HG02610 (cell line): ENCODE results near the gene COL6A1.
"Not testable (repeated sequence)": the region's sequence is repeated elsewhere in the genome, so short reads cannot be mapped to it uniquely, and the experiment has no call there.

ENCODE experiments used
- ATAC-seq: cut with Tn5 transposase; IDR thresholded peaks from one replicate; pipeline ENCODE4 v1.9.1; 2021; ENCODE audit warnings: mild to moderate bottlenecking, moderate library complexity; ENCODE audit not compliant: unreplicated experiment

COL6A1 gene

DNA sequence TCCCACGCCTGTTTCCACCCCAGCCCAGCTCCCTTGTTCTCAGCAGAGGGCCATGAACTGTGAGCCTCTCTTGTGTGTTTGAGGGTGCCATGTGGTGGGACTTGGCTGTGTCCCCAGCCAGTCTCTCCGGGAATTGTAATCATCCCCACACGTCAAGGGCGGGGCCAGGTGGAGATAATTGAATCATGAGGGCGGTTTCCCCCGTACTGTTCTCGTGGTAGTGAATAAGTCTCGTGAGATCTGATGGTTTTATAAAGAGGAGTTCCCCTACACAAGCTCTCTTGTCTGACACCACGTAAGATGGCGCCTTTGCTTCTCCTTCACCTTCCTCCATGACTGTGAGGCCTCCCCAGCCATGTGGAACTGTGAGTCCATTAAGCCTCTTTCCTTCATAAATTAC is 59.1 kb downstream of the COL6A1 start:
- ATAC-seq: no peak

DNA sequence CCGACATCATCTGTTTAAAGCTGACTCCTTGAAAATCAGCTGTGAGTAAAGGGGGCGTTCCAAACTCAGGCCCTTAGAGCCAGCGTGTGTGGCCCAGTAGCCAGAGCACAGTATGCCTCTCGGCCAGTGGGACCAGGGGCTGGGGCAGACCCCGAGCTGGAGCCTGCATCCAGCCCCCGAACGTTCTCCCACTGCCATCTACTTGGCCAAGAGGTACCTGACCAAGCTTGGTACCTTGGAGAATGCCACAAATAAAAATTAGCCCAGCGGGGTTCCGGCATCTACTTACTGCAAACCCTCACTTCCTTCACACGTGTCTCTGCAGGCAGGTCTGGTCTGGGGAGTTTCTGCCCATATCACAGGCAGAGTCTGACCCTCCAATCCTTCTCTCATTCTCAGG is 59.6 kb downstream of the COL6A1 start:
- no peak for ATAC-seq

DNA sequence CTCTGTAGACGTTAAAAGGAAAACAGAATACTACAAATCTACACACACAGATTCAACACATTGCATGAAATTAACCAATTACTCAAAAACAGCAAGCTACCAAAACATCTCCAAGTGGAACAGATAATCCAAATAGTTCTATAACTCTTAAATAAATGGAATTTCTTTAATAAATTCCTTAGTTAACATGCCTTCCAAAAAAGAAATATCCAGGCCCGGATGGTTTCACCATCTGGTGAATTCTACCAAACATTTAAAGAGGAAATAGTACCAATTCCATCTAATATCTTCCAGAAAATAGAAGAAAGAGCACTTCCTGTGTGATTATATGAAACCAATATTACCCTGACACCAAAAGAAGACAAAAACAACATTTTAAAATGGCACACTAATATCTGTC is 63.6 kb downstream of the COL6A1 start:
- no peak for ATAC-seq

DNA sequence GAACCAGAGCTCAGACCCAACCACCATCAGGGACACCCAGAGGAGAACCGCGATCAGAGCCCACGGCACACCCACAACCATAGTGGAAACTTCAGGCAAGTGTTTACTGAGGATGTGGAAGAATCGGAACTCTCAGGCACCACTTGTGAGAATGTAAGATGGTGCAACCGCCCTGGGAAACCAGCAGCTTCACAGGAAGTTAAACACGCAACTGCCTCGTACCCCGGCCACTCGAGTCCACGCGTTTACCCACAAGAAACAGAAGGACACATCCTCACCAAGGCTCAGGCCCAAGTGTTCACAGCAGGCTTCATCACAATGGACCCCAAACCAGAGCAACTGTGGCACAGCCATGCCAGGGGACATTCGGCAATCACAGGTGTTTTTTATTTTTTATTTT is 64.9 kb downstream of the COL6A1 start:
- no peak for ATAC-seq

DNA sequence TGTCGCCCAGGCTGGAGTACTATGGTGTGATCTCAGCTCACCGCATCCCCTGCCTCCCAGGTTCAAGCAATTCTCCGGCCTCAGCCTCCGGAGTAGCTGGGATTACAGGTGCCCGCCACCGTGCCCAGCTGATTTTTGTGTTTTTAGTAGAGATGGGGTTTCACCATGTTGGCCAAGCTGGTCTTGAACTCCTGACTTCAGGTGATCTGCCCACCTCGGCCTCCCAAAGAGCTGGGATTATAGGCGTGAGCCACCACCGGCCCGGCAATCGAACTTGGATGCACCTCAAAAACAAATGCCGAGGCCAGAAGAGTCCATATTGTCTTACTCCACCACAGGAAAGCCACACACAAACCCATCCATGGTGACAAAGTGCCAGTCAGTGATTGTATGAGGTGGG is 65.3 kb downstream of the COL6A1 start:
- not testable (repeated sequence) for ATAC-seq

DNA sequence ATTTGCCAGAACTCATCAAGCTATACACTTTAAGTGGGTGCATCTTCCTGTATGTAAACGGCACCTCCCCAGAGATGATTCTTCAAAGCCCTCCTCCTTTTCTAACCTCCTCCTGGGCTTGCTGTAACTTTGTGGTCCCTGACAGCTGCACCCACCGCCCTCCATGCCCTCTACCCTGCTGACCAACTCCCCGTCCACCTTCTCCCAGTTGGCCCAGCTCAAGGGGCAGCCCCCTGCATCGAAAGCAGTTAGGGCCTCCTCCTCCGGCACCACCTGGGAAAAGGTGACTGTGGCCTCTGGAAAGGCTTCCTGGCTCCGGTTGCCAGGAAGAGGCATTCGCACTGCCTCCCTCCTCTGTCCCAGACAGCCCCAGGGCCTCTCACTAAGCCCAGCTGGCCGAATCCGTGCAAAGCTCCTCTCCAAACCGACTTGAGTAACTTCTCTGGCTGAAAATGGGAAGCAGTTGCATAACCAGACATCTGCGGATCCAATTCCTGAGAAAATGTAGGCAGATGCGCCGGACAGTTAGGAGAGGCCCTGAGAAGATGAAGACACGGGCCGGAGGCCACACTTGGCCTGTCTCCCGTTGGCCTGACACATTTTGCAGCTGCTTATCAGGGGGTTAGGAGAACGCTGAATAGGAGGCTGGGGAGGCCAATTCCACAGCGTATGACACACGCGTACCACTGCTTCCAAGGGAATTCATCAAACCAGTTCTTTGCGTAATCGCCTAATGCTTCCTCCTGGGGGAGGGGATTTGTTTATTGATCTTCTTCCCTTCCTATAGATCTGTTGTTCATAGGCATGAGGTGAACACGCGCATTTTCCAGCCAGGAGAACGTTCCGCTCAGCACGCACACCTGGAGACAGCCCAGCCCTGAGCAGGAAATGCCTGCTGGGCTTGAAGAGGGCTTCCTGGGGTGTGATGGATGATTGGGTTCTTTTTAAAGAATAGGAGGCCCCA is 67.6 kb downstream of the COL6A1 start:
- ATAC-seq: no peak

DNA sequence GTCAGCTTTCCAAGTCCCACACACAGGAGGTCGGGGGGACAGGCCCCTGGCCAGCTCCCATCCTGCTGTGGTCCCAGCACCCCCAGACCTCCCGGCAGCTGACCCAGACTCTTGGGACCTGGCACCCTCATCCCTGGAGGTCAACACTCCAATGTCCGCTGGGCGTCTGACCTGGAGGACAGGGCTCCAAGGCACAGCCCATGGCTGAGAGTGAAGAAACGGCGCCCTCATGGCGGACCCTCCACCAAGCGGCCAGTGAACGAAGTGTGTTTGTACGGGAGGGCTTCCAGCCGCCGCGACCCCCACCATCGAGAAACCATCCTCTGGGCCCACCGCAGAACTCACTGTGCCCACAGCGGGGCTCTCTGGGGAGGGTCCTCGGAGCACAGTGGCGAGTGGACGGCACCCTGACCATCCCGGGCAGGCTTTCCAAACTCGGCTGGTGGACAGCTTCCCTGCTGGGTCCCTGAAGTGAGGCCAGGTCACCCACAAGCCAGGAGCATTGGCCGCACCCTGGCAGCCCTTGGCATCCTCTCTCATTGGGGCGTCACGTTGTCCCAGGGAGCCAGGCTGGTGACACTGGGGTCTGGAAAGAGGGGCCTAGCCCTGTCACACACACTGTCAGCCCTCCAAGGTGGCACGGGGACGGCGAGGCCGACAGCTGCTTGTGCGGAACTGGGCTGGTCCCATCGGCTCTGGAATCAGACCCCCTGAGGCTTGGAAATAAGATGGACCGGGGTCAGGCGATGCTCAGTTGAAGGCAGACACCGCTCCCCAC is 68.5 kb downstream of the COL6A1 start:
- ATAC-seq: no peak

DNA sequence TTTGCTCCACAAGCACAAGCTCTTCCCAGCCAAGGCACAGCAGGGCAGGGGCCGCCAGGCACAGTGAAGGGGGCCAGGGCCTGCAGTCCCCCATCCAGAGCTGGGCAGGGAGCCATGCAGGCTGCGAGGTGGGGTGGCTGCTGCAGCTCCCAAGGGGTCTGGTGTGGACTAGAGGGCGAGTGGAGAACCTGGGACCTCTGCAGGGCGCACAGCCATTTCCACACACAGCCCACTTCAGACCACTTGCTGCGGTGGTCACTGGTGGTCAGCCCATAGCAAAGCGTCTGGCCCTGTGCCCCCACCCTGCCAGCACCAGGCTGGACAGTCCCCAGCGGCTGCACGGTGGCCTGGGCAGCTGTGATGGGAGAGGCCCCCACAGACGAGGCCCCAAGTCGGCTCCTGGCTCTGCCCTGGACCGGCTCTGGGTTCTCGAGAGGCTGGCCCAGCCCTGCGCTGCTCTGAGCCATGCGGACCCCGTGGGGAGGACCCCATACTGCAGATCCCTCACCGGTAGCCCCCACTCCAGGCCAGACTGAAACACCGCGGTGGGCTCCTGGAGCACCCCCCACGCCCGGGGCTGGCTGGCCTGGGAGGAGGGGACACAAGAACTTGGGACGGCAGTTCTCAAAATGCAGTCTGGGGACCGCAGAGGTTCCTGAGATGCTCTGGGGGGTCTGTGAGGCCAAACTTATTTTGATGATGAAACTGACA is 69.3 kb downstream of the COL6A1 start:
- ATAC-seq: no peak

DNA sequence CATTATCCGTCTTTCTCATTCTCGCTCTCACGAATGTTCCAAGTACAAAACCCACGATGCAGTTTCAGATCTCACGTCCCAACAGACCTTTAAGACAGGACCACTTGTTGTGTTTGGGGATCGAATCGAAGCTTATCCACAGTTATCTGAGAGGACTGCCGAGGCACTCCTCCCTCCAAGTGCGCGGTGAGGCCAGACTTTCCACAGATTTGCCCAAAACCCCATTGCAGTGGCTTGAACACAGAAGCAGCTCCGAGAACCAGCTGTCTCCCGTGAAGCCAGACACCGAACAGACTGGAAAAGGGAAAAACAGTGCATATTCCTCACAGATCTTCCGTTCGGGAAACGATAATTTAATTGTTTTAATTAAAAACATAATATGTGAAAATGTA is 69.8 kb downstream of the COL6A1 start:
- no peak for ATAC-seq

DNA sequence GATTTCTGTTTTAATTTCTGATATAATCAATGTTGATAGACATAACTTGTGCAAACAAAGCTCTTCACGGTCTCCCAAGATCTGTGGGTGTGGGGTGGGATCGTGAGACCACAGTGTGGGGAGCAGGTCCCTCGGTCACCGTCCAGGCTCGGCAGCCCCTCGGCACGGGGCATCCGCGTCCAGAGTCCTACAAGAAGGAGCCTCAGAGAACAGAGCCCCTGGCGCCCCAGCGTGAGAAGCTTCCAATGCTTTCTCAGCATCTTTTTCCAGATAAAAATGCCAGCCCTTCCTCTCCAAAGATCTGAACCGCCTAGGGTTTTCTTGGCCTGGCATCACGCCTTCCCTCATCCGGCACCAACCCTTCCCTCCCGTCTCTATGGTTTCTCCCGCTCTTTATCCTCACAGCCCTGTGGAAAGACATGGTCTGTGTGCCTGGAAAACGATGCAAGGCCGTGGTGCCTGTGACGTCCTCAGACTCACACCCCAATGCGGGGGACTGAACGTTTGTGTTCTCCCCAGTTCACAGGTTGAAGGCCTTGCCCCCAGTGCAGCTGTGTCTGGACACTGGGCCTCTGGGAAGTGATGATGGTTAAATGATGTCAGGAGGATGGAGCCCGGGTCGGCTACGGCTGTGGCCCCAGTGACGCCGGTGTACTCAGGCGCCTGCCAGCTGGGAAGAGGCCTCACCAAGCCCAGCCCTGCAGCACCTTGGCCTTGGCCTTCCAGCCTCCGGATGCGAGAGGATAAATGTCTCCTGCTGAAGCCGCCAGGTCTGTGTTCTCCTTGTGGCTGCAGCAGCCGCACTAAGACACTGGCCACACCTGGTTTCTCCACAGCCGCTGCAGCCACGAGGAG is 70.5 kb downstream of the COL6A1 start:
- no peak for ATAC-seq

DNA sequence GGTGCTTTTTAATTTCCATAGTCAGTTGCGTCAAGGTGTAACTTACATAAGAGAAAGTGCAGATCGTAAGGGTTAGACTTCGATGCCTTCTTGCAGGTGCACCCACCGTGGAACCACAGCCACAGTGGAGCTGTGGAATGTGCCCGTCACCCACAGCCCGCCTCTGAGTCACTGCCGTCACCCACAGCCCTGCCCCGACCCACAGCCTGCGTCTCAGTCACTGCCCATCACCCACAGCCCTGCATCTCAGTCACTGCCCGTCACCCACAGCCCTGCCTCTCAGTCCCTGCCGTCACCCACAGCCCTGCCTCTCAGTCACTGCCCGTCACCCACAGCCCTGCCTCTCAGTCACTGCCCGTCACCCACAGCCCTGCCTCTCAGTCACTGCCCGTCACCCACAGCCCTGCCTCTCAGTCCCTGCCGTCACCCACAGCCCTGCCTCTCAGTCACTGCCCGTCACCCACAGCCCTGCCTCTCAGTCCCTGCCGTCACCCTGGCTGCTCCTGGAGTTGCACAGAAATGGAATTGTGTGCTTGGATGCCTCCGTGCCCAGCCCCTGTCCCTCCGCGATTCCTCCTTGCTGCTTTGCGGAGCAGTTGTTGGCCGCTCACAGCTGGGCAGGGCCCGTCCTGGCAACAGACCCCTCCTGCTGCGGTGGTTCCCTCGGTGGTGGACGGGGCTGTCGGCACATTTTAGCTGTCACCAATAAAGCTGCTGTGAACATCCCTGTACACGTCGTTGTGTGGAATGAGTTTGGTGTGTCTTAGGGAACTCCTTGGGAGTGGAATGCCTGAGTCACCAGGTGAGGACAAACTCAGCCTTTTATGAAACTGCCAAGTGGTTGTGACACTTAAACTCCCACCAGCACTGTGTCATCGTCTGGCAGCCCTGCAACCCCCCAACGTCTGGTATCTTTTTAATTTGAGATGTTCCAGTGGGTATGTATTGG is 71.4 kb downstream of the COL6A1 start:
- ATAC-seq: no peak

DNA sequence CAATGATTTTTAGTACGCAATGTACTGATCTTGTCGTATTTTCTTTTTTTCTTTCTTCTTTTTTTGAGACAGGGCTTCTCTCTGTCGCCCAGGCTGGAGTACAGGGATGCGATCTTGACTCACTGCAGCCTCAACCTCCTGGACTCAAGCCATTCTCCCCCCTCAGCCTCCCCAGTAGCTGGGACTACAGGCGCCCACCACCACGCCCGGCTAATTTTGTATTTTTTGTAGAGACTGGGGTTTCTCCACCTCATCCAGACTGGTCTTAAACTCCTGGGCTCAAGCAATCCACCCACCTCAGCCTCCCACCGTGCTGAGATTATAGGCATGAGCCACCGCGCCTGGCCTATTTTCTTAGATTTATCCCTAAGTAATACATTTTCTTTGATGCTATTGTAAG is 72.5 kb downstream of the COL6A1 start:
- no peak for ATAC-seq

DNA sequence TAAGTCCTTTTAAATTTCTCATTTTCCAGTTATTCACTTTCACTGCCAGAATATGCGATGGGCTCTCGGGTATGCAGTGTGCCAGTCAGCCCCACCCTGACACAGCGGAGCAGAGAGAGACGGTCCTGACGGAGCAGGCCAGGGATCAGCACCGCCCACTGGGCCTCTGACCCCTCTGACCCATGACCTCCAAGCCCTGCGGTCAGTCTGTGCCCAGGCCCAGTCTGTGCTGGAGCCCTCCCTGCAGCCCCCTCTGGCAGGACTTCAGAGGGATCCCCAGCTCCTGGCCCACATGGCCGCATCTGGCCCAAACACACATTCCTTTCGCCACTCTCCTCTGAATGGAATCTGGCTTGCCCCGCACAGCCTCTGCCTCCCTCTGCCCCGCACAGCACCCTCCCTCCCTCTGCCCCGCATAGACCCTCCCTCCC is 72.9 kb downstream of the COL6A1 start:
- no peak for ATAC-seq
